Epithelial cell of proximal tubule (primary cell): ENCODE results near the gene CCDC54. TPM values are rescaled to one million over a fixed set of nuclear protein-coding genes. Genes with fewer than 3 reads are reported as not detected.
"Not testable (repeated sequence)": the region's sequence is repeated elsewhere in the genome, so short reads cannot be mapped to it uniquely, and the experiment has no call there.

Experiments
- DNase-seq: peaks from one replicate; pipeline ENCODE4 v3.0.0-alpha.2; 2011; ENCODE audit warnings: low read depth
- H3K4me3 ChIP-seq: 2 replicates; pipeline ENCODE4 v1.5.1; 2011; ENCODE audit warnings: low read depth, mild to moderate bottlenecking, low read length
- CTCF ChIP-seq: conservative IDR thresholded peaks from 2 replicates; pipeline ENCODE4 v1.5.1; 2012; ENCODE audit warnings: low read depth, mild to moderate bottlenecking, low read length
- total RNA-seq: library from RNA; depleted of rRNA; stranded (reverse); fragments of >200 nt; gene quantifications from 2 replicates; pipeline ENCODE4 v1.2.3, GENCODE V29; 2015

Gene CCDC54
- total RNA-seq, result not detected in 2 replicates

GRCh38 chr3:107377151-107377550 is at the start of gene CCDC54:
Gene CCDC54, plus strand, starts transcription at chr3:107377439. Its CDS starts 149 bp downstream, at chr3:107377588.
- DNase-seq, result peak; percentile 80
- no peak within 1 kb of the TSS for H3K4me3 ChIP-seq
- no peak for TF ChIP-seq CTCF

GRCh38 chr3:107328069-107328468 is 49.2 kb upstream of the CCDC54 start:
- TF ChIP-seq CTCF, result no peak
- no peak overlapping the region for H3K4me3 ChIP-seq
- no peak for DNase-seq

- no peak for DNase-seq
- no peak for TF ChIP-seq CTCF
- no peak overlapping the region for H3K4me3 ChIP-seq
These were observed 48.2 kb upstream of the CCDC54 start for GRCh38 chr3:107329088-107329487.

- H3K4me3 ChIP-seq, DNase-seq: not testable (repeated sequence)
These were observed 37.5 kb upstream of the CCDC54 start for GRCh38 chr3:107339690-107340089.

GRCh38 chr3:107344722-107345121 is 32.5 kb upstream of the CCDC54 start:
- DNase-seq, result no peak
- no peak overlapping the region for H3K4me3 ChIP-seq
- no peak for TF ChIP-seq CTCF

GRCh38 chr3:107345822-107346405 is 31.3 kb upstream of the CCDC54 start:
- DNase-seq, result no peak
- TF ChIP-seq CTCF, result no peak

GRCh38 chr3:107346564-107346963 is 30.7 kb upstream of the CCDC54 start:
- DNase-seq, result no peak
- no peak for TF ChIP-seq CTCF
- H3K4me3 ChIP-seq, result no peak overlapping the region

More at GRCh38 chr3:107345822-107346405, 31.3 kb upstream of the CCDC54 start:
- H3K4me3 ChIP-seq, result no peak overlapping the region

GRCh38 chr3:107347751-107348150 is 29.5 kb upstream of the CCDC54 start:
- no peak overlapping the region for H3K4me3 ChIP-seq
- DNase-seq, result no peak
- TF ChIP-seq CTCF, result no peak
